OCI-LY3 (cell line): ENCODE measurements around the gene FBN2.
A peak's percentile ranks its signal among the peaks of the same experiment; 100 is the strongest.

ENCODE experiments used
- H2AFZ ChIP-seq: fragments of 200-600, 300-600 bp; shearing (Covaris generic); 2 replicates; pipeline ENCODE4 v1.6.0; 2014; ENCODE audit warnings: antibody characterized with exemption, low read depth, low read length
- H3K27ac ChIP-seq: fragments of 200-600, 300-600 bp; sonication (generic); 2 replicates; pipeline ENCODE4 v1.5.1; 2014; ENCODE audit warnings: mild to moderate bottlenecking, low read length, moderate library complexity, mixed read lengths
- H3K27me3 ChIP-seq: fragments of 200-600, 300-600 bp; sonication (generic); 2 replicates; pipeline ENCODE4 v1.6.1; 2014; ENCODE audit warnings: low read depth, low read length, mixed read lengths
- H3K36me3 ChIP-seq: fragments of 200-600, 300-600 bp; sonication (generic); replicated peaks from 2 replicates; pipeline ENCODE3; 2014; ENCODE audit warnings: low read depth, low read length, mixed read lengths
- H3K4me1 ChIP-seq: fragments of 300-600, 200-600 bp; sonication (generic); 2 replicates; pipeline ENCODE4 v1.6.1; 2014; ENCODE audit warnings: low read length, mixed read lengths
- H3K4me2 ChIP-seq: fragments of 200-600, 300-600 bp; sonication (generic); 2 replicates; pipeline ENCODE4 v1.6.1; 2014; ENCODE audit warnings: low read length, mixed read lengths
- H3K4me3 ChIP-seq: fragments of 300-600, 200-600 bp; sonication (generic); 2 replicates; pipeline ENCODE4 v1.5.1; 2014; ENCODE audit warnings: antibody characterized with exemption, mild to moderate bottlenecking, low read length, moderate library complexity
- H3K79me2 ChIP-seq: fragments of 300-600, 200-600 bp; shearing (Covaris generic); 2 replicates; pipeline ENCODE4 v1.6.1; 2014; ENCODE audit warnings: mild to moderate bottlenecking, low read length, mixed read lengths
- H3K9ac ChIP-seq: fragments of 300-600, 200-600 bp; shearing (Covaris generic); 2 replicates; pipeline ENCODE4 v1.6.0; 2014; ENCODE audit warnings: mild to moderate bottlenecking, low read length, moderate library complexity
- H3K9me3 ChIP-seq: fragments of 200-600, 300-600 bp; shearing (Covaris generic); 2 replicates; pipeline ENCODE4 v1.6.1; 2014; ENCODE audit warnings: low read length, mixed read lengths; ENCODE audit not compliant: insufficient read depth
- H4K20me1 ChIP-seq: fragments of 200-600, 300-600 bp; sonication (generic); 2 replicates; pipeline ENCODE4 v1.6.1; 2016; ENCODE audit warnings: low read length, mixed read lengths; ENCODE audit not compliant: insufficient read depth
- EZH2phosphoT487 ChIP-seq: fragments of 200-600 bp; shearing (Covaris generic); IDR thresholded peaks from 2 replicates; pipeline ENCODE4 v1.6.1; 2018; ENCODE audit warnings: antibody characterized with exemption, mixed run types, low read depth
- TF ChIP-seq, protein P1 (sequence below): fragments of 200-600, 300-600 bp; sonication (generic); IDR thresholded peaks from 2 replicates; pipeline ENCODE4 v1.5.1; 2014; ENCODE audit warnings: antibody characterized with exemption, low read length, low read depth

FBN2 gene

DNA sequence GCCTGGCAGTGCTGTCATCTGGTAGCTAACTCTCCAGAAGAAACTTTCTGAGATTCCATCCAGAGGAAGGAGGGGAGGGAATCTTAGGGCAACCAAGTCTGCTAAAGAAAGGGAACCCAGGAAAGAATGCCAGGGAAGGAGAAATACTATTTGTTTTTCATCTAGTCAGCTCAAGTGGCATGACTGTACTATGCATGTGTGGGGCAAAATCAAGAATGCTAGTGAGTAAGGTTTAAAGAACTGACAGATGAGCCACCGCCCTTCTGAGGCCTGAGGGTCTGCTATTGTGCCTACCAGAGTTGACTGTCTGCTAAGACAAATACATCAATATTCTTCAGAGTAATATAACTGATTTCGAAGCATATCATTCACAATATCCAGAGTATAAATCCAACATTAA, 250.3 kb downstream of the FBN2 start:
- no peak for TF ChIP-seq EZH2phosphoT487
- TF ChIP-seq, protein P1, sequence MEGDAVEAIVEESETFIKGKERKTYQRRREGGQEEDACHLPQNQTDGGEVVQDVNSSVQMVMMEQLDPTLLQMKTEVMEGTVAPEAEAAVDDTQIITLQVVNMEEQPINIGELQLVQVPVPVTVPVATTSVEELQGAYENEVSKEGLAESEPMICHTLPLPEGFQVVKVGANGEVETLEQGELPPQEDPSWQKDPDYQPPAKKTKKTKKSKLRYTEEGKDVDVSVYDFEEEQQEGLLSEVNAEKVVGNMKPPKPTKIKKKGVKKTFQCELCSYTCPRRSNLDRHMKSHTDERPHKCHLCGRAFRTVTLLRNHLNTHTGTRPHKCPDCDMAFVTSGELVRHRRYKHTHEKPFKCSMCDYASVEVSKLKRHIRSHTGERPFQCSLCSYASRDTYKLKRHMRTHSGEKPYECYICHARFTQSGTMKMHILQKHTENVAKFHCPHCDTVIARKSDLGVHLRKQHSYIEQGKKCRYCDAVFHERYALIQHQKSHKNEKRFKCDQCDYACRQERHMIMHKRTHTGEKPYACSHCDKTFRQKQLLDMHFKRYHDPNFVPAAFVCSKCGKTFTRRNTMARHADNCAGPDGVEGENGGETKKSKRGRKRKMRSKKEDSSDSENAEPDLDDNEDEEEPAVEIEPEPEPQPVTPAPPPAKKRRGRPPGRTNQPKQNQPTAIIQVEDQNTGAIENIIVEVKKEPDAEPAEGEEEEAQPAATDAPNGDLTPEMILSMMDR, result no peak
- H3K4me3 ChIP-seq, result no peak overlapping the region
- H3K9me3 ChIP-seq, result no peaks in the 10 kb centered on the region
- no peaks in the 10 kb centered on the region for H4K20me1 ChIP-seq
- H3K27ac ChIP-seq, result no peak overlapping the region
- H3K27me3 ChIP-seq, result no peaks in the 10 kb centered on the region
- H3K4me2 ChIP-seq, result no peak overlapping the region
- H3K36me3 ChIP-seq, result no peaks in the 10 kb centered on the region
- no peaks in the 10 kb centered on the region for H3K4me1 ChIP-seq
- no peaks in the 10 kb centered on the region for H3K79me2 ChIP-seq
- no peak overlapping the region for H2AFZ ChIP-seq
- no peak overlapping the region for H3K9ac ChIP-seq

DNA sequence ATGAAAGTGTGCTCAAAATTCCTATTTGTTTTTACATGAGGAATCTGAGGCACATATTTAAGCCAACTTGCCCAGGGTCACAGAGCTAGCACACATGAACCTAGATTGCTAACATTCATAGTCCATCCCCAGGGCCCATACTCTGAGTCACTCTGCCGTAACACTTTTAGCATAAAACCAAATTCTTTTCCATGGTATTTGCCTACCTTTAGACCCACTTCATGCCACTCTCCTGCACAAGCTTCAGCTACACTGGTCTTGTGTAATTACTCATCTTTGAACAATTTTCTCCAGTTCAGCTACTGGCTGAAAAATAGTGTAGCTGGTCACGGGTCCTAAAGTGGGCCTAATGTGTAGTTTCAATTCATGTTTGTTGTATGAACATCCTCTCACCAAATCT, 253.8 kb downstream of the FBN2 start:
- Histone ChIP-seq H3K9ac (no peak overlapping the region), H4K20me1 (no peaks in the 10 kb centered on the region), H3K27me3 (no peaks in the 10 kb centered on the region), H3K36me3 (no peaks in the 10 kb centered on the region), H3K9me3 (no peaks in the 10 kb centered on the region), H3K79me2 (no peaks in the 10 kb centered on the region), H3K4me1 (no peaks in the 10 kb centered on the region), H3K4me3 (no peak overlapping the region), H3K4me2 (no peak overlapping the region; the same call in 1 of the 2 replicates), H3K27ac (no peak overlapping the region), H2AFZ (peak overlapping the region; percentile 65; the same call in 1 of the 2 replicates)
- TF ChIP-seq, protein P1, result no peak
- no peak for TF ChIP-seq EZH2phosphoT487

DNA sequence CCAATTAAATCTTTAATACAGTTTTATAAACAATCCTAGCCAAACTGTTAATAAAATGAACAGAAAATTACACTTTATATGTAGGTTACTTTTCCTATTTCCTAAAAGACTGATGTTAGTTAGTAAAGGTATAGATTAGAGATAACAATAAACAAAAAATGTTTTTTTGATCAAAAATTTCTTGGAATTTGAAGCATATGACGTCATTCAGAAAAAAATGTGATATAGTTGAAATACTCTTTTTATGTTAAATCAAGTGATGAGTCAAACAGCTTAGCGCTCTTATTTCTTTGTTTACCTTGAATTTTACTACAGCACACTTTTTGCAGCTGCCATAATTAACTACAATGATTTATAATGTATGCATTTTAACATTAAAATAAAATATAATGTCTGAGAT, 258.7 kb downstream of the FBN2 start:
- no peak overlapping the region for H3K4me2 ChIP-seq
- no peak for TF ChIP-seq EZH2phosphoT487
- TF ChIP-seq, protein P1, result no peak
- no peaks in the 10 kb centered on the region for H3K9me3 ChIP-seq
- H2AFZ ChIP-seq, result no peak overlapping the region
- no peak overlapping the region for H3K27ac ChIP-seq
- H3K4me1 ChIP-seq, result no peaks in the 10 kb centered on the region
- H3K79me2 ChIP-seq, result no peaks in the 10 kb centered on the region
- no peak overlapping the region for H3K4me3 ChIP-seq
- H3K27me3 ChIP-seq, result no peaks in the 10 kb centered on the region
- H4K20me1 ChIP-seq, result no peaks in the 10 kb centered on the region
- H3K36me3 ChIP-seq, result no peaks in the 10 kb centered on the region
- no peak overlapping the region for H3K9ac ChIP-seq

DNA sequence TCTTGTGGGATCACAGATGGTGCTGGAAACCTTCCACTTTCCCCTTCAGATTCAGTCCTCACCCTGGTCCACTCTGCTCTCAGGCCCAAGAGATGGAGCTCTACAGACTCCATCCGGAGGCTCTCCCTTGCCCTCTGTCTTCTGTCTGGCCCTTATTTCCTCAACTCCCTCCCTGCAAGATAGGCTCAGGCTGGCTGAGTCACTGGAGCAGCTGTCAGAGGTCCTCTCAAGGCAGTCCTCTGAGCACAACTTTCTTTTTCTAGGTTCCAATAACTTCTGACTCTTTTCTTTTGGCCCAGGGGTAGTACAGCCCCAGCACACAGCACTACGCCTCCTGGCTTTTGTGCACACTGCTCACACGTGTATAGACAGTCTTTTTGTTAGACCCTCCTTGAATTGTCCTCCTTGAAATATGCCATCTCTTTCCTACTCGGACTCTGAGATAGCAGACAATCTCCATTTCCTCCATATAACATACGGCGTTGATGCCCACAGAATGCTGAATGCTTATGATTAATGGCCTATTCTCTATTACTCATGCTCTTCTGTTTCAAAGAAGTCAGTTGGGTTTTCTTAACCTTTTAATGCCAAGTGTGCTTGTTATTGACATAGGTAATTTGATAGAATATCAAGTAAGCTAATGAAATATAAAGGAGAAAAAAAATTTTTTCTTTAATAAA, 261.4 kb downstream of the FBN2 start:
- Histone ChIP-seq H2AFZ (no peak overlapping the region), H3K9me3 (no peaks in the 10 kb centered on the region), H3K27ac (no peak overlapping the region), H4K20me1 (no peaks in the 10 kb centered on the region), H3K79me2 (no peaks in the 10 kb centered on the region), H3K36me3 (no peaks in the 10 kb centered on the region), H3K27me3 (no peaks in the 10 kb centered on the region), H3K4me1 (no peaks in the 10 kb centered on the region), H3K9ac (no peak overlapping the region), H3K4me3 (no peak overlapping the region), H3K4me2 (no peak overlapping the region)
- TF ChIP-seq, protein P1, result no peak
- TF ChIP-seq EZH2phosphoT487, result no peak
